ENCODE data around the gene UBIAD1.

DNA sequence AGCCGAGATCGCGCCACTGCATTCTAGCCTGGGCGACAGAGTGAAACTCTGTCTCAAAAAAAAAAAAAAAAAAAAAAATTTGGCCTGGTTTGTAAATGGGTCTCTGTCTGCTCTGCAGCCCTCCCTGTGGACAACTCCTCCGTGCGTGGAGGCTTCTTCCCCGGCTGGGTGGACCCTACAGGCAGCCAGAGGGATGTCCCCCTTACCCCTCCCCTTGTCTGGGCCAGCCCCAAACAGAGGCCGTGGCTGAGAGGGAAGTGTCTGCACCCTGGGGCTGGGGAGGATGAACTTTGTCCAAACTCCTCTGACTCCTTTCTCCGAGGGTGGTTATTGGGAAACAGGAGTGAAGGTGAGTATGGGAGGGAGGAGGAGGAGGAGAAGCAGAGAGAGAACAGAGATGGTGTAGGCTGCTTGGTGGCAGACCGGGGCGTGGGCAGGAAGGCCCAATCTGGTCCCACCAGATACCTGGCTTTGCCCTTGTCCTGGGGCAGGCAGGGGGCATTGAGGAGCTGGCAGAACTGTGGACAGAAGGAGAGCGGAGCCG is 61.3 kb downstream of the UBIAD1 start:
- TF ChIP-seq POLR2A (IDR thresholded peaks at IDR 0.05; ENCODE audit: low read depth, low read length): no peak
- TF ChIP-seq, protein P1, sequence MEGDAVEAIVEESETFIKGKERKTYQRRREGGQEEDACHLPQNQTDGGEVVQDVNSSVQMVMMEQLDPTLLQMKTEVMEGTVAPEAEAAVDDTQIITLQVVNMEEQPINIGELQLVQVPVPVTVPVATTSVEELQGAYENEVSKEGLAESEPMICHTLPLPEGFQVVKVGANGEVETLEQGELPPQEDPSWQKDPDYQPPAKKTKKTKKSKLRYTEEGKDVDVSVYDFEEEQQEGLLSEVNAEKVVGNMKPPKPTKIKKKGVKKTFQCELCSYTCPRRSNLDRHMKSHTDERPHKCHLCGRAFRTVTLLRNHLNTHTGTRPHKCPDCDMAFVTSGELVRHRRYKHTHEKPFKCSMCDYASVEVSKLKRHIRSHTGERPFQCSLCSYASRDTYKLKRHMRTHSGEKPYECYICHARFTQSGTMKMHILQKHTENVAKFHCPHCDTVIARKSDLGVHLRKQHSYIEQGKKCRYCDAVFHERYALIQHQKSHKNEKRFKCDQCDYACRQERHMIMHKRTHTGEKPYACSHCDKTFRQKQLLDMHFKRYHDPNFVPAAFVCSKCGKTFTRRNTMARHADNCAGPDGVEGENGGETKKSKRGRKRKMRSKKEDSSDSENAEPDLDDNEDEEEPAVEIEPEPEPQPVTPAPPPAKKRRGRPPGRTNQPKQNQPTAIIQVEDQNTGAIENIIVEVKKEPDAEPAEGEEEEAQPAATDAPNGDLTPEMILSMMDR (conservative IDR thresholded peaks at IDR 0.05; ENCODE audit: low read depth, low read length): no peak
- TF ChIP-seq BHLHE40 (IDR thresholded peaks at IDR 0.05; ENCODE audit: low read depth, low read length): no peak
- no peak for TF ChIP-seq USF2 (IDR thresholded peaks at IDR 0.05; ENCODE audit: low read depth, low read length)
- no peak for TF ChIP-seq RAD21 (IDR thresholded peaks at IDR 0.05; ENCODE audit: low read length)
- no peak for TF ChIP-seq MXI1 (IDR thresholded peaks at IDR 0.05; ENCODE audit: borderline replicate concordance, low read depth, low read length)
- no peak for TF ChIP-seq NFE2L2 (IDR thresholded peaks at IDR 0.05; ENCODE audit: low read depth, low read length)
